Middle frontal gyrus (tissue), 1 donor: ENCODE measurements around the gene JAKMIP3.

ENCODE experiments used
- DNase-seq: peaks from one replicate; pipeline ENCODE4 v3.0.0-alpha.2; 2015; ENCODE audit warnings: low spot score; ENCODE audit errors: extremely low spot score

The JAKMIP3 gene

GRCh38 chr10:132065491-132066105 is at the start of gene JAKMIP3:
JAKMIP3 (plus strand) TSS chr10:132065946; CDS start chr10:132104809, 38,863 bp downstream.
- DNase-seq, result peak; percentile 85

DNA sequence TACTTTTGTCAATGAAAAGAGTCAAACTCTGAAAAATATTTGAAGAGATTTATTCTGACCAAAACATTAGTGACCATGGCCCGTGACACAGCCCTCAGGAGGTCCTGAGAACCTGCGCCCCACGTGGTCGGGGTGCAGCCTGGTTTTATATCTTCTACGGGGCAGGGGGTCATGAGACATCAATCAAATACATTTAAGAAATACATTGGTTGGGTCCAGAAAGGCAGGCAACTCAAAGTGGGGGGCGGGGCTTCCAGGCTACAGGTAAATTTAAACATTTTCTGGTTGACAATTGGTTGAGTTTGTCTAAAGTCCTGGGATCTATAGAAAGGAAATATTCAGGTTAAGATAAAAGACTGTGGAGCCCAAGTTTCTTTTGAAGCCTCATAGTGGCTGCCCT is 49.2 kb upstream of the JAKMIP3 start:
- no peak for DNase-seq

- no peak for DNase-seq
These were observed 47.3 kb upstream of the JAKMIP3 start for GRCh38 chr10:132018446-132018845.

GRCh38 chr10:132019366-132019765 is 46.4 kb upstream of the JAKMIP3 start:
- no peak for DNase-seq

- DNase-seq, result no peak
These were observed 45.3 kb upstream of the JAKMIP3 start for GRCh38 chr10:132020456-132020855.

DNA sequence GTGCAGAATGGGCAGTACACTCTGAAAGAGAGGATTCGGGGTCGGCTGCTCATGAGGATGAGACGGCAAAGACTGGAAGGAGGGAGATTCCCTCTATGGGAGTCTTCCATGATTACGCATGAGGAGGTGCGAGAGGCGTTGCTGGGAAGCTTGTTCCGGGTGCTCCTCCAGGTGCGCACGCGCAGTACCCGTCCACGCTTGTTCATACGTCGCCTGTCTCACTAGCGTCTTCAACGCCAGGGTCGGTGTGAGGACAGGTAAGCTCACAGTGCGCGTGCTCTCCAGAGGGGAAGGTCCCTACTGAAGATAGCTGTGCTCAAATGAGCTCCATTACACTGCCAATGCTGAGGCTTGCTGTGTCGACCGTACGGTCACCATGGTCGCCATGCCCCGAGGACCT is 44.7 kb upstream of the JAKMIP3 start:
- no peak for DNase-seq

DNA sequence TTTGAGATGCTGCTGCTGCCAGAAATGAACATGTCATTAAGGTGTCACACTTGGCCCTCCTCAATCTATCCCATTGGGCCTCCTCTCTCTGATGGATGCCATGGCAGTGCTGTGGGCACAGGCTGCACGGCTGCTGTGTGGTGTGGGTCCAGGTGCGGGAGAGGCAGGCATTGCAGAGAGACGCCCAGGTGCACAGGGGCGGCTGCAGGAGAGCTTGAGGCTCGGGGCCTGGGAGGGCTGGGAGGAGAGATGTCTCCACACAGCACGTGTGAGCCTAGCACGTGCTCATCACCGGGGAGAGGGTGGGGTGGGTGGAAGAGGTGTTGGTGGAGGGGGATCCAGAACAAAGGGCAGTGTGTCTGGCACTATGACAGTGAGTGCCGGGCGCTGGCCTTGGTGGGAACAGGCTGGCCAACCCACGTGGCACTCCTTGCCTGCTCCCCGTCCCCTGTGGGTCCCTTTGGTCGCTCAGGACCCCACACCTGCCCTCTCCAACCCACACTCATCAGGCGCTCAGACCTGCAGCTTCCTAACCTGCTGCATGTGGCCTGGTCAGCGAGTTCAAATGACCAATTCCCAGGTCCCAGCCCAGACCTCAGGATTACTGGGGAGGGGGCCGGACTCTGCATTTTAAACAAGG is 44.1 kb upstream of the JAKMIP3 start:
- no peak for DNase-seq

GRCh38 chr10:132022241-132022640 is 43.5 kb upstream of the JAKMIP3 start:
- DNase-seq, result no peak

DNA sequence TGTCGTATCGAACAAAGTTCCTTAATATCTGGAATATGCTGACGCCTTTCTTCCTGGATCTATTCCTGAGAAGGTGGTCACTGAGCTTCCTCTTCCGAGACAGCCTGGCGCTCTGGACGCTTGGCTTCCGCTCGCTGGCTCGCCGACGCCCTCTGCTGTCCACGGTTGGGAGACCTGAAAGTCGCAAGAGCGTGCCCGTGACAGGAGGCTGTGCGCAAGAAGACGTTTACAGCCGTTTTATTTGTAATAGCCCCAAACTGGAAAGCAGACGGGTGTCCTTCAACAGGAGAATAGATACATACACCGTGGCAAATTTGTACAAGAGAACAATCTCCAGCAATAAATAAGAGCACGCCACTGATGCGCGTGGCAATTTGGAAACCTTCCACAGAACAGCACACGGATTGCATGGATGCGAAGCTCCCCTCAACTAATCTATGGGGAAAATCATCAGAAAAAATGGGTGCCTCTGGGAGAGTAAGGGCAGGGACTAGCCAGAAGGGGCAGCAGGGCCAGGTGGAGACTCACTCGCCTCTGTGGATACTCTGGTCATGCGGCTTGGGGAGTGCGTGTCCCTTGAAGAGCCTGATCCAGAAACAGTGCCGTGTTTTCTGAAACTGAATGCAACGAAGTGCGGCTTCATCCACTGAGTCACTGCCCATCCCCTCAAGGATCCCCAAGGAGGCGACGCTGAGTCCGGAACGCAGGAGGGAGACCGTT is 42.5 kb upstream of the JAKMIP3 start:
- peak; percentile 44 for DNase-seq

- no peak for DNase-seq
These were observed 38.2 kb upstream of the JAKMIP3 start for GRCh38 chr10:132027423-132027983.

GRCh38 chr10:132028706-132029105 is 37.0 kb upstream of the JAKMIP3 start:
- no peak for DNase-seq

GRCh38 chr10:132030898-132031463 is 34.8 kb upstream of the JAKMIP3 start:
- DNase-seq, result no peak

GRCh38 chr10:132033632-132034031 is 32.1 kb upstream of the JAKMIP3 start:
- DNase-seq, result no peak

DNA sequence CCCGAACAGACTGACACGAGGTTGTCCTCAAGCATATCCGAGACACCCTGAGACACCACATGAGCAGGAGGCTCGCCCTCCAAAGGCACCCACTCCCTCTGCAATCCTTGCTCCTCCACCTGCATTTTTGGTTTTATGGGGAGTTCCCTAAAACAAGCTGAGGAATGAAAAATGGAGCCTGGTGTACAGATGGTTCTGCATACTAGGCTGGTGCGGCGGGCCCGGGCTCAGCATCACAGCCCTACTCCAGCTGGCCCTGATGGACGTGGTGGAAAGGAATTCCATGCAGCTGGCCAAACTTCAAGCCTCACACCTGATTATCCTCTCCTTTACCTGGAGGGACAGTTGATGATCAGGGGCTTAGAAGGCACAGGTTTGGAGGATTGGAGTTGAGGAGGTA is 30.3 kb upstream of the JAKMIP3 start:
- no peak for DNase-seq

GRCh38 chr10:132036153-132036886 is 29.4 kb upstream of the JAKMIP3 start:
- DNase-seq, result peak; percentile 9

- DNase-seq, result peak; percentile 46
These were observed 28.7 kb upstream of the JAKMIP3 start for GRCh38 chr10:132036887-132037675.

- no peak for DNase-seq
These were observed 28.1 kb upstream of the JAKMIP3 start for GRCh38 chr10:132037676-132037975.

GRCh38 chr10:132039371-132039770 is 26.4 kb upstream of the JAKMIP3 start:
- no peak for DNase-seq

- no peak for DNase-seq
These were observed 25.7 kb upstream of the JAKMIP3 start for GRCh38 chr10:132040046-132040445.

DNA sequence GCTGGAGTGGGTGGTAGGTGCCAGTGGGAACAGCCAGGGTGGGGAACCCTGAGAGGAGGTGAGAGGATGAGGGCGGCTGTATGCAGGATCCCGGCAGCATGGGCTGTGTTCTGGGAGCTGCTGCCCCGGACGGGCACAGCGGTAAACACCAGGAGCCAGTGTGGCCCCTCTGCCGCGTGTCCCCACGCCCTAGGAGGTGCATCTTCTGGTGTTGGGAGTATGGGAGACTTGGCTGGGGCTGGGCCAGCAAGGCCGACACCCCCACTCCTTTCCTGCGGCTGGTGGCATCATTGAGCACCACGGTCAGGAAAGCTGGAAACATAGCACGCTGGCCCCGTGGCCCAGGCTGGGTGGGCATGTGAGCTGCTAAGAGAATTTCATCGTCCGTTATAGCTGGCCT is 24.4 kb upstream of the JAKMIP3 start:
- no peak for DNase-seq
